ENCODE data around the gene CES5A.
"Not testable (repeated sequence)": the region's sequence is repeated elsewhere in the genome, so short reads cannot be mapped to it uniquely, and the experiment has no call there.

CES5A gene

GRCh38 chr16:55868980-55869379, 6.2 kb downstream of the CES5A start:
- Histone ChIP-seq H4K20me1 (ENCODE audit: insufficient read depth, low read length) (no peaks in the 10 kb centered on the region), H3K9me3 (ENCODE audit: insufficient read depth, low read length, severe bottlenecking) (no peaks in the 10 kb centered on the region), H3K9ac (ENCODE audit: low read depth, low read length) (no peak overlapping the region), H3K4me3 (ENCODE audit: low read depth in 1 of 2, low read length in 2 of 2) (no peak overlapping the region), H2AFZ (ENCODE audit: low read depth, low read length) (no peak overlapping the region), H3K79me2 (ENCODE audit: insufficient read depth, low read length) (no peaks in the 10 kb centered on the region), H3K36me3 (ENCODE audit: insufficient read depth, low read length) (no peaks in the 10 kb centered on the region), H3K4me1 (ENCODE audit: insufficient read depth, low read length) (no peaks in the 10 kb centered on the region), H3K27me3 (ENCODE audit: insufficient read depth, low read length, poor library complexity) (peaks cover 6% of the 10 kb centered on the region), H3K27ac (ENCODE audit: low read length) (no peak overlapping the region), H3K4me2 (ENCODE audit: insufficient read depth, low read length) (no peak overlapping the region)
- TF ChIP-seq EZH2 (IDR thresholded peaks at IDR 0.05; ENCODE audit: borderline replicate concordance, low read depth, low read length, severe bottlenecking) (no peak), CTCF (IDR thresholded peaks at IDR 0.05; ENCODE audit: borderline replicate concordance, extremely low read depth, low read length, poor library complexity, severe bottlenecking) (no peak)
- no peak for DNase-seq
- ATAC-seq (ENCODE audit: insufficient read depth, low read depth), result no peak

- Histone ChIP-seq H4K20me1 (ENCODE audit: insufficient read depth, low read length) (no peaks in the 10 kb centered on the region), H3K79me2 (ENCODE audit: insufficient read depth, low read length) (no peaks in the 10 kb centered on the region), H3K36me3 (ENCODE audit: insufficient read depth, low read length) (no peaks in the 10 kb centered on the region), H3K9me3 (ENCODE audit: insufficient read depth, low read length, severe bottlenecking) (no peaks in the 10 kb centered on the region), H3K4me1 (ENCODE audit: insufficient read depth, low read length) (no peaks in the 10 kb centered on the region), H3K4me3 (ENCODE audit: low read depth in 1 of 2, low read length in 2 of 2) (no peak overlapping the region), H2AFZ (ENCODE audit: low read depth, low read length) (no peak overlapping the region), H3K27ac (ENCODE audit: low read length) (no peak overlapping the region), H3K9ac (ENCODE audit: low read depth, low read length) (no peak overlapping the region), H3K4me2 (ENCODE audit: insufficient read depth, low read length) (no peak overlapping the region), H3K27me3 (ENCODE audit: insufficient read depth, low read length, poor library complexity) (peaks cover 3% of the 10 kb centered on the region)
- no peak for ATAC-seq (ENCODE audit: insufficient read depth, low read depth)
- TF ChIP-seq CTCF (IDR thresholded peaks at IDR 0.05; ENCODE audit: borderline replicate concordance, extremely low read depth, low read length, poor library complexity, severe bottlenecking) (no peak), EZH2 (IDR thresholded peaks at IDR 0.05; ENCODE audit: borderline replicate concordance, low read depth, low read length, severe bottlenecking) (no peak)
- DNase-seq, result no peak
Observed at GRCh38 chr16:55868137-55868536, 7.0 kb downstream of the CES5A start.

GRCh38 chr16:55861288-55861687, 13.9 kb downstream of the CES5A start:
- TF ChIP-seq CTCF (IDR thresholded peaks at IDR 0.05; ENCODE audit: borderline replicate concordance, extremely low read depth, low read length, poor library complexity, severe bottlenecking) (no peak), EZH2 (IDR thresholded peaks at IDR 0.05; ENCODE audit: borderline replicate concordance, low read depth, low read length, severe bottlenecking) (no peak)
- no peak overlapping the region for H3K4me3 ChIP-seq (ENCODE audit: low read depth in 1 of 2, low read length in 2 of 2)
- no peaks in the 10 kb centered on the region for H3K36me3 ChIP-seq (ENCODE audit: insufficient read depth, low read length)
- no peaks in the 10 kb centered on the region for H3K4me1 ChIP-seq (ENCODE audit: insufficient read depth, low read length)
- H3K27ac ChIP-seq (ENCODE audit: low read length), result no peak overlapping the region
- no peak for ATAC-seq (ENCODE audit: insufficient read depth, low read depth)
- no peaks in the 10 kb centered on the region for H4K20me1 ChIP-seq (ENCODE audit: insufficient read depth, low read length)
- no peaks in the 10 kb centered on the region for H3K9me3 ChIP-seq (ENCODE audit: insufficient read depth, low read length, severe bottlenecking)
- H3K9ac ChIP-seq (ENCODE audit: low read depth, low read length), result no peak overlapping the region
- DNase-seq, result no peak
- H3K79me2 ChIP-seq (ENCODE audit: insufficient read depth, low read length), result no peaks in the 10 kb centered on the region
- no peak overlapping the region for H2AFZ ChIP-seq (ENCODE audit: low read depth, low read length)
- no peak overlapping the region for H3K4me2 ChIP-seq (ENCODE audit: insufficient read depth, low read length)
- H3K27me3 ChIP-seq (ENCODE audit: insufficient read depth, low read length, poor library complexity), result peaks cover 14% of the 10 kb centered on the region

GRCh38 chr16:55857650-55858049, 17.5 kb downstream of the CES5A start:
- not testable (repeated sequence) for DNase-seq; H3K79me2 ChIP-seq (ENCODE audit: insufficient read depth, low read length); ATAC-seq (ENCODE audit: insufficient read depth, low read depth); H3K9ac ChIP-seq (ENCODE audit: low read depth, low read length); H3K9me3 ChIP-seq (ENCODE audit: insufficient read depth, low read length, severe bottlenecking); H3K36me3 ChIP-seq (ENCODE audit: insufficient read depth, low read length); H4K20me1 ChIP-seq (ENCODE audit: insufficient read depth, low read length); H3K4me2 ChIP-seq (ENCODE audit: insufficient read depth, low read length); H3K4me1 ChIP-seq (ENCODE audit: insufficient read depth, low read length); H3K4me3 ChIP-seq (ENCODE audit: low read depth in 1 of 2, low read length in 2 of 2); H2AFZ ChIP-seq (ENCODE audit: low read depth, low read length); H3K27ac ChIP-seq (ENCODE audit: low read length)
- peaks cover 16% of the 10 kb centered on the region for H3K27me3 ChIP-seq (ENCODE audit: insufficient read depth, low read length, poor library complexity)

Measured in DND-41 (cell line).